Neutrophil (primary cell): Measurements from ENCODE around the gene TADA2B.

Source experiments
- H3K27ac ChIP-seq: fragments of 200-600 bp; sonication (generic); 2 replicates; pipeline ENCODE4 v1.5.1; 2016; ENCODE audit warnings: mild to moderate bottlenecking, moderate library complexity
- H3K27me3 ChIP-seq: fragments of 200-600 bp; sonication (generic); 2 replicates; pipeline ENCODE4 v1.6.0; 2016; ENCODE audit warnings: mild to moderate bottlenecking
- H3K36me3 ChIP-seq: fragments of 200-600 bp; sonication (generic); 2 replicates; pipeline ENCODE4 v1.5.1; 2017
- H3K4me1 ChIP-seq, 2 experiments: fragments of 200-600 bp in 1 of 2; sonication (generic) in 1 of 2; 1 replicate in 1 of 2; 2 replicates in 1 of 2; pipeline versions ENCODE4 v1.5.1 to v1.6.1; 2013 to 2016; ENCODE audit warnings: low read depth in 1 of 2, low read length in 1 of 2, mild to moderate bottlenecking in 1 of 2, moderate library complexity in 1 of 2; ENCODE audit not compliant: control insufficient read depth in 1 of 2, insufficient read depth in 1 of 2
- H3K4me3 ChIP-seq, 2 experiments: fragments of 200-600 bp in 1 of 2; sonication (generic) in 1 of 2; 1 replicate in 1 of 2; 2 replicates in 1 of 2; pipeline ENCODE4 v1.5.1; 2013 to 2016; ENCODE audit warnings: low read depth in 1 of 2, low read length in 1 of 2, mild to moderate bottlenecking in 1 of 2, moderate library complexity in 1 of 2
- H3K9me3 ChIP-seq: fragments of 200-600 bp; sonication (generic); 2 replicates; pipeline ENCODE4 v1.5.1; 2016
- CTCF ChIP-seq: fragments of 200-600 bp; sonication (generic); IDR thresholded peaks from 2 replicates; pipeline ENCODE4 v1.5.1; 2016; ENCODE audit warnings: antibody characterized with exemption

TADA2B gene

GRCh38 chr4:7005571-7005970, 37.6 kb upstream of the TADA2B start:
- TF ChIP-seq CTCF: no peak
- H3K27ac ChIP-seq: no peak overlapping the region
- H3K36me3 ChIP-seq: peaks cover 100% of the 10 kb centered on the region
- no peaks in the 10 kb centered on the region for H3K27me3 ChIP-seq
- no peaks in the 10 kb centered on the region for H3K9me3 ChIP-seq
- H3K4me3 ChIP-seq: no peak overlapping the region
- H3K4me1 ChIP-seq: no peaks in the 10 kb centered on the region

GRCh38 chr4:7006411-7006810, 36.8 kb upstream of the TADA2B start:
- H3K4me1 ChIP-seq: no peaks in the 10 kb centered on the region
- H3K36me3 ChIP-seq: peaks cover 100% of the 10 kb centered on the region
- no peaks in the 10 kb centered on the region for H3K27me3 ChIP-seq
- H3K9me3 ChIP-seq: no peaks in the 10 kb centered on the region
- H3K27ac ChIP-seq: no peak overlapping the region
- TF ChIP-seq CTCF: no peak
- H3K4me3 ChIP-seq: no peak overlapping the region

- TF ChIP-seq CTCF: no peak
- Histone ChIP-seq H3K27ac (no peak overlapping the region), H3K36me3 (peaks cover 100% of the 10 kb centered on the region), H3K27me3 (no peaks in the 10 kb centered on the region), H3K4me3 (no peak overlapping the region), H3K9me3 (no peaks in the 10 kb centered on the region), H3K4me1 (no peaks in the 10 kb centered on the region)
Observed at GRCh38 chr4:7007142-7007907, 35.8 kb upstream of the TADA2B start.

- Histone ChIP-seq H3K4me1 (no peaks in the 10 kb centered on the region), H3K36me3 (peaks cover 100% of the 10 kb centered on the region), H3K27me3 (no peaks in the 10 kb centered on the region), H3K27ac (no peak overlapping the region), H3K4me3 (no peak overlapping the region), H3K9me3 (no peaks in the 10 kb centered on the region)
- no peak for TF ChIP-seq CTCF
Observed at GRCh38 chr4:7007944-7008343, 35.2 kb upstream of the TADA2B start.

- TF ChIP-seq CTCF: no peak
- no peaks in the 10 kb centered on the region for H3K27me3 ChIP-seq
- H3K4me1 ChIP-seq: no peaks in the 10 kb centered on the region
- no peak overlapping the region for H3K4me3 ChIP-seq
- no peak overlapping the region for H3K27ac ChIP-seq
- H3K9me3 ChIP-seq: no peaks in the 10 kb centered on the region
- peaks cover 100% of the 10 kb centered on the region for H3K36me3 ChIP-seq
Observed at GRCh38 chr4:7009564-7009963, 33.6 kb upstream of the TADA2B start.
